Gastrocnemius medialis (tissue), 4 donors: ENCODE measurements around the gene ZNF716.

Experiments used
- CTCF ChIP-seq, 5 experiments: fragments of 450-650 bp in 3 of 5; fragments of 200-600 bp in 2 of 5; sonication (generic) in 2 of 5; IDR thresholded peaks in 4 of 5; conservative IDR thresholded peaks in 1 of 5; 1 replicate in 4 of 5; 2 replicates in 1 of 5; pipeline ENCODE4 v1.5.1; 2016 to 2019; ENCODE audit warnings: antibody characterized with exemption in 5 of 5, mild to moderate bottlenecking in 3 of 5, moderate library complexity in 3 of 5
- POLR2A ChIP-seq, 2 donors: fragments of 450-650 bp; IDR thresholded peaks; one replicate each; pipeline ENCODE4 v1.6.1; 2017; ENCODE audit warnings: antibody characterized with exemption in 2 of 2, mild to moderate bottlenecking in 2 of 2, moderate library complexity in 2 of 2

GRCh38 chr7:57449904-57450303, at the start of gene ZNF716:
- no peak for TF ChIP-seq CTCF (IDR thresholded peaks at IDR 0.05 in 4 of 5, conservative IDR thresholded peaks at IDR 0.05 in 1 of 5)
- no peak for TF ChIP-seq POLR2A (IDR thresholded peaks at IDR 0.05)
